ENCODE measurements around the gene MANBA.
"Not testable (repeated sequence)": the region's sequence is repeated elsewhere in the genome, so short reads cannot be mapped to it uniquely, and the experiment has no call there.

Gene MANBA

DNA sequence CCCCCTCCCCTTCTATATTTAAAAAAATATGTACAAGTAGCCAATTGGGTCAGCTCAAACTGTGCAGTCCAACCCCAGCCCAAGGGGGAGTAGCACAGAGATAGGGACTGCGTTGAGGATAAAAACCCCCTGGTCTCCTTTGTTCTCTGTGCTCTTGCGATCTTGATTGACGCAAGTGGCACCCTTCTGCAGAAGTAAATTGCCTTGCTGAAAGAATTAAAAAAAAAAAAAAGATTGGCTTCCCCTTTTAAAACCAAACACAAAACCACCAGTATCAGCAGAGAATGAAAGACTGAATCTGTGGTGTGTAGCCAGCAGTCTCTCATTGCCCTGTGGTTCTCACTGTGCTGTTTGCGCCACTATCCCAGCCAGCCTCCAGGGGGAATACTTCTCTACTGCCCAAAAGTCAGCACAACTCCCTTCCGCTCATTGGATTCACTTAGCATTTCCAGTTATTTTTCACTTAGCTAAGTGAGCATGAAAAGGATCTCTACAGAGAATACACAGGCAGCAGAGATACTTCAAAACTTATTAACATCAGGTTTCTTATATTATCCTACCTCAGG, 29.7 kb downstream of the MANBA start:
- Histone ChIP-seq H3K9me2 (replicated peaks; ENCODE audit: control insufficient read depth, low read length) (no peaks in the 10 kb centered on the region), H3F3A (ENCODE audit: control insufficient read depth, insufficient read depth) (no peaks in the 10 kb centered on the region), H3K4me1 (ENCODE audit: control insufficient read depth, low read length) (peaks cover 6% of the 10 kb centered on the region), H3K9me3 (ENCODE audit: control insufficient read depth, insufficient read depth, low read length) (no peaks in the 10 kb centered on the region), H3K79me2 (ENCODE audit: control insufficient read depth, low read length) (peaks cover under 1% of the 10 kb centered on the region; the same call in 1 of the 2 replicates), H3K4me3 (ENCODE audit: low read length) (no peak overlapping the region), H3K27ac (ENCODE audit: low read depth, low read length) (no peak overlapping the region), H3K4me2 (ENCODE audit: low read length) (no peak overlapping the region), H3K36me3 (ENCODE audit: control insufficient read depth, low read length) (no peaks in the 10 kb centered on the region), H3K27me3 (ENCODE audit: control insufficient read depth, low read length) (no peaks in the 10 kb centered on the region), H4K20me1 (ENCODE audit: control insufficient read depth, insufficient read depth, low read depth, low read length) (no peaks in the 10 kb centered on the region)
- no peak for TF ChIP-seq EZH2phosphoT487 (IDR thresholded peaks at IDR 0.05; ENCODE audit: borderline replicate concordance, low read length)
- TF ChIP-seq, protein P1, sequence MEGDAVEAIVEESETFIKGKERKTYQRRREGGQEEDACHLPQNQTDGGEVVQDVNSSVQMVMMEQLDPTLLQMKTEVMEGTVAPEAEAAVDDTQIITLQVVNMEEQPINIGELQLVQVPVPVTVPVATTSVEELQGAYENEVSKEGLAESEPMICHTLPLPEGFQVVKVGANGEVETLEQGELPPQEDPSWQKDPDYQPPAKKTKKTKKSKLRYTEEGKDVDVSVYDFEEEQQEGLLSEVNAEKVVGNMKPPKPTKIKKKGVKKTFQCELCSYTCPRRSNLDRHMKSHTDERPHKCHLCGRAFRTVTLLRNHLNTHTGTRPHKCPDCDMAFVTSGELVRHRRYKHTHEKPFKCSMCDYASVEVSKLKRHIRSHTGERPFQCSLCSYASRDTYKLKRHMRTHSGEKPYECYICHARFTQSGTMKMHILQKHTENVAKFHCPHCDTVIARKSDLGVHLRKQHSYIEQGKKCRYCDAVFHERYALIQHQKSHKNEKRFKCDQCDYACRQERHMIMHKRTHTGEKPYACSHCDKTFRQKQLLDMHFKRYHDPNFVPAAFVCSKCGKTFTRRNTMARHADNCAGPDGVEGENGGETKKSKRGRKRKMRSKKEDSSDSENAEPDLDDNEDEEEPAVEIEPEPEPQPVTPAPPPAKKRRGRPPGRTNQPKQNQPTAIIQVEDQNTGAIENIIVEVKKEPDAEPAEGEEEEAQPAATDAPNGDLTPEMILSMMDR (IDR thresholded peaks at IDR 0.05; ENCODE audit: low read depth, low read length, poor library complexity, severe bottlenecking): peak; percentile 34

DNA sequence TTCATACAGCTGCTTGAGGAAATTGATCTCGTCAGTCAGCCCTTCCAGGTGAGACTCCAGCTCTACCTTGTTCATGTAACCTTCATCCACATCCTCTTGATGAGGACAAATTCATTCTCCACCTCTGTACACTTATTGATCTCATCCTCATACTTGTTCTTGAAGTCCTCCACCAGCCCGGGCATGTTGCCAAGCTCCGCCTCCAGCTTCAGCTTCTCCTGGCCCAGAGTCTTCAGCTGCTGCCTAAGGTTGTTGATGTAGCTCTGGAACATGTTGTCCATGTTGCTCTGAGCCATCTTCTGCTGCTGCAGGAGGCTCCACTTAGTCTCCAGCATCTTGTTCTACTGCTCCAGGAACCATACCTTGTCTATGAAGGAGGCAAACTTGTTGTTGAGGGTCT, 31.3 kb downstream of the MANBA start:
- H3K27me3 ChIP-seq (ENCODE audit: control insufficient read depth, low read length); H3K4me2 ChIP-seq (ENCODE audit: low read length); H3K79me2 ChIP-seq (ENCODE audit: control insufficient read depth, low read length); H4K20me1 ChIP-seq (ENCODE audit: control insufficient read depth, insufficient read depth, low read depth, low read length); H3K36me3 ChIP-seq (ENCODE audit: control insufficient read depth, low read length); H3K9me2 ChIP-seq (replicated peaks; ENCODE audit: control insufficient read depth, low read length); H3K9me3 ChIP-seq (ENCODE audit: control insufficient read depth, insufficient read depth, low read length); H3F3A ChIP-seq (ENCODE audit: control insufficient read depth, insufficient read depth); H3K27ac ChIP-seq (ENCODE audit: low read depth, low read length); H3K4me1 ChIP-seq (ENCODE audit: control insufficient read depth, low read length); H3K4me3 ChIP-seq (ENCODE audit: low read length): not testable (repeated sequence)

DNA sequence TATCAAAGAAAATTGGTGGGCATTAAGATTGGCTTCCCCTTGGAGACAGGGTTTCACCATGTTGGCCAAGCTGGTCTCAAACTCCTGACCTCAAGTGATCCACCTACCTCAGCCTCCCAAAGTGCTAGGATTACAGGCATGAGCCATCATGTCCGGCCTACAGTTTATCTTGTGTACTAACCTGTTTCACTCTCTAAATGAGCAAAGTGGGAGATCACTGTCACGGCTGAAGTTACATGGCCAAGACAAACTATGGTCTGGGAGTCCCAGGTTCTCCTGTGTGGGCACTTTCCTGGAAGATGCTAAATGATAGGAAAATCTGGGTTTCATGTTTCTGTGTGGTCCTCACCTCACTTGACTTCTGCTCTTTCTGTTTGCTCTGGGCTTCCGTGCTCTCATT, 33.8 kb downstream of the MANBA start:
- H3F3A ChIP-seq (ENCODE audit: control insufficient read depth, insufficient read depth); H3K27me3 ChIP-seq (ENCODE audit: control insufficient read depth, low read length); H3K36me3 ChIP-seq (ENCODE audit: control insufficient read depth, low read length): not testable (repeated sequence)

DNA sequence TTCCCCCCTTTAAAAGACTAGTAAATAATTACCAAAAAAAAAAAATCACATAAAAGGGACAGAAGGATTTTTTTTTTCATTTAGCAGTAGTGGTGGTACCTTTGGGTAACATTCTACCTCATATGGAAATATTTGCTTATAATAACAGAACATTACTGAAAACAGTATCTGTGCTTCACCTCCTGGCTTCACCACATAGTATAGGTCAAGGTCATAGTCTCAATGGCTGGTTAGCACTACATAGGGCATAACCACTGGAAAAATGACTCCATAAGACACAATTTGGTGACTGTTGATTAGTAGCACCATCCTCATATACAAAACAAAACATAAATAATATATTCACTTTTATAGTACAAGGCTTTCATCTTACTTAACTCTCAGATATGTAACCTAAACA, 34.7 kb downstream of the MANBA start:
- Histone ChIP-seq H3K9me3 (ENCODE audit: control insufficient read depth, insufficient read depth, low read length) (no peaks in the 10 kb centered on the region), H3K27ac (ENCODE audit: low read depth, low read length) (no peak overlapping the region), H3K9me2 (replicated peaks; ENCODE audit: control insufficient read depth, low read length) (no peaks in the 10 kb centered on the region), H3K4me2 (ENCODE audit: low read length) (no peak overlapping the region), H3K4me1 (ENCODE audit: control insufficient read depth, low read length) (no peaks in the 10 kb centered on the region), H4K20me1 (ENCODE audit: control insufficient read depth, insufficient read depth, low read depth, low read length) (no peaks in the 10 kb centered on the region), H3F3A (ENCODE audit: control insufficient read depth, insufficient read depth) (no peaks in the 10 kb centered on the region), H3K4me3 (ENCODE audit: low read length) (no peak overlapping the region), H3K27me3 (ENCODE audit: control insufficient read depth, low read length) (no peaks in the 10 kb centered on the region), H3K36me3 (ENCODE audit: control insufficient read depth, low read length) (no peaks in the 10 kb centered on the region), H3K79me2 (ENCODE audit: control insufficient read depth, low read length) (no peaks in the 10 kb centered on the region)
- TF ChIP-seq, protein P1 (IDR thresholded peaks at IDR 0.05; ENCODE audit: low read depth, low read length, poor library complexity, severe bottlenecking): no peak
- TF ChIP-seq EZH2phosphoT487 (IDR thresholded peaks at IDR 0.05; ENCODE audit: borderline replicate concordance, low read length): no peak

More for the DNA sequence above, 33.8 kb downstream of the MANBA start:
- H4K20me1 ChIP-seq (ENCODE audit: control insufficient read depth, insufficient read depth, low read depth, low read length); H3K27ac ChIP-seq (ENCODE audit: low read depth, low read length); H3K4me1 ChIP-seq (ENCODE audit: control insufficient read depth, low read length); H3K79me2 ChIP-seq (ENCODE audit: control insufficient read depth, low read length); H3K4me2 ChIP-seq (ENCODE audit: low read length); H3K9me2 ChIP-seq (replicated peaks; ENCODE audit: control insufficient read depth, low read length); H3K9me3 ChIP-seq (ENCODE audit: control insufficient read depth, insufficient read depth, low read length); H3K4me3 ChIP-seq (ENCODE audit: low read length): not testable (repeated sequence)

Data from DOHH2 (cell line).